Measurements from ENCODE around the gene MCAM. TPM values are rescaled to one million over a fixed set of nuclear protein-coding genes. Genes with fewer than 3 reads are reported as not detected.

Gene MCAM
- total and polyA plus RNA-seq, 10 of the 15 experiments (the other 5 are each of a cell fraction or from before 2014, with no cell fraction given) = 3.1 to 19.7 (median 9.3) TPM

GRCh38 chr11:119315131-119316015 is 1.6 kb downstream of the MCAM start (continued):
- TF ChIP-seq NKRF (conservative IDR thresholded peaks at IDR 0.05) (no peak), CREM (IDR thresholded peaks at IDR 0.05; ENCODE audit: low read depth) (0 out of 2 replicates have a peak, but pooled peaks have one; percentile 23), HDGF (IDR thresholded peaks at IDR 0.05) (no peak), MAX (IDR thresholded peaks at IDR 0.05; ENCODE audit: low read depth, low read length) (no peak), ZNF687 (IDR thresholded peaks at IDR 0.05) (peak; percentile 83), TCF12 (IDR thresholded peaks at IDR 0.05; ENCODE audit: low read depth, low read length) (peak; percentile 61; the same call in 1 of the 2 replicates), SUZ12 (IDR thresholded peaks at IDR 0.05; ENCODE audit: unreplicated experiment) (no peak), ZSCAN29 (IDR thresholded peaks at IDR 0.05) (no peak), ZBTB33 (IDR thresholded peaks at IDR 0.05) (no peak)

Measured in GM12878 (cell line).